ENCODE measurements around the gene CWC15.

Gene CWC15

DNA sequence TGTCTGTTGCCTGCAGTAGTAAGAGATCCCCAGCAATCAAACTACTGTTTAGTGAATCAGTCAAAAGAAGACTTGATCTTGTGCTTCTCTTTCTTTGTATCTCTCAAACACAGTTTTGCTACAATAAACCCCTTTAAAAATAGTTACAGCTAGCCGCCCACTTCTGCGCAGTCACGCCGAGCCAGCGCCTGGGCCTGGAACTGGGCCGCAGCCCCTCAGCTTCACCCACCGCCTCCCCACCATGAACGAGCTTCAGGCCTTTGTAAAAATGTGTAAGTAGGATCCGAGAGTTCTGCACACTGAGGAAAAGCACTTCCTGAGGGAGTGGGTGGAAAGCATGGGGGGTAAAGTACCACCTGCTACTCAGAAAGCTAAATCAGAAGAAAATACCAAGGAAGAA lies 60.5 kb downstream of the CWC15 start:
- DNase-seq = no peak
